GM12872 (cell line): ENCODE measurements around the gene SCYGR7.

Experiments used
- CTCF ChIP-seq: IDR thresholded peaks from 3 replicates; pipeline ENCODE4 v1.5.1; 2011; ENCODE audit warnings: low read depth, mild to moderate bottlenecking, low read length, moderate library complexity; ENCODE audit not compliant: insufficient read depth

SCYGR7 gene

GRCh38 chr2:227761740-227762476 is 33.8 kb downstream of the SCYGR7 start:
- TF ChIP-seq CTCF, result no peak

GRCh38 chr2:227765788-227766372 is 37.7 kb downstream of the SCYGR7 start:
- TF ChIP-seq CTCF, result no peak

- TF ChIP-seq CTCF, result peak; percentile 82
Measured at GRCh38 chr2:227766373-227766883, 38.3 kb downstream of the SCYGR7 start.

GRCh38 chr2:227767830-227768229 is 39.7 kb downstream of the SCYGR7 start:
- no peak for TF ChIP-seq CTCF

- no peak for TF ChIP-seq CTCF
Measured at GRCh38 chr2:227772197-227772661, 44.1 kb downstream of the SCYGR7 start.

- TF ChIP-seq CTCF, result no peak
Measured at GRCh38 chr2:227772932-227773331, 44.8 kb downstream of the SCYGR7 start.

- TF ChIP-seq CTCF, result no peak
Measured at GRCh38 chr2:227774011-227774624, 46.0 kb downstream of the SCYGR7 start.
